K562 (cell line): ENCODE measurements around the gene RNF222. TPM values are rescaled to one million over a fixed set of nuclear protein-coding genes. Genes with fewer than 3 reads are reported as not detected.

Source experiments
- BHLHE40 ChIP-seq: IDR thresholded peaks from 2 replicates; pipeline ENCODE4 v1.6.1; 2011; ENCODE audit warnings: low read length, improper control_type of control experiment
- ELK3 ChIP-seq: fragments of 450-650 bp; formaldehyde crosslinking; IDR thresholded peaks from 2 replicates; pipeline ENCODE4 v1.4.0; 2020; ENCODE audit warnings: mild to moderate bottlenecking
- MAZ ChIP-seq, 2 experiments: fragments of 450-650 bp in 1 of 2; sonication (generic) in 1 of 2; formaldehyde crosslinking; IDR thresholded peaks in 1 of 2; conservative IDR thresholded peaks in 1 of 2; 2 replicates each; pipeline versions ENCODE4 v1.4.0 to v1.5.0; 2020; ENCODE audit warnings: mild to moderate bottlenecking in 1 of 2, missing genetic modification reagents in 1 of 2
- PRDM10 ChIP-seq: fragments of 450-650 bp; IDR thresholded peaks from 2 replicates; pipeline ENCODE4 v1.6.1; 2018; ENCODE audit not compliant: partially characterized antibody
- RB1 ChIP-seq: fragments of 450-650 bp; IDR thresholded peaks from 2 replicates; pipeline ENCODE4 v1.6.1; 2017; ENCODE audit warnings: low read depth, mild to moderate bottlenecking
- RFX7 ChIP-seq: fragments of 250-450 bp; sonication (Bioruptor Pico); IDR thresholded peaks from 2 replicates; pipeline ENCODE4 v1.5.1; 2021; ENCODE audit warnings: mild to moderate bottlenecking
- TCF15 ChIP-seq: fragments of 250-450 bp; sonication (Bioruptor Pico); IDR thresholded peaks from 2 replicates; pipeline ENCODE4 v1.8.0; 2022; ENCODE audit warnings: moderate library complexity, mild to moderate bottlenecking, inconsistent platforms
- ZFPM2 ChIP-seq: fragments of 250-450 bp; sonication (Bioruptor Pico); IDR thresholded peaks from 2 replicates; pipeline ENCODE4 v1.5.1; 2022; ENCODE audit warnings: mild to moderate bottlenecking
- ZNF232 ChIP-seq: sonication (generic); formaldehyde crosslinking; IDR thresholded peaks from 2 replicates; pipeline ENCODE4 v1.8.0; 2022; ENCODE audit warnings: mild to moderate bottlenecking, missing genetic modification reagents
- ZNF316 ChIP-seq: fragments of 450-650 bp; IDR thresholded peaks from 2 replicates; pipeline ENCODE4 v1.6.1; 2016
- ZNF354B ChIP-seq: fragments of 250-450 bp; sonication (Bioruptor Pico); IDR thresholded peaks from 2 replicates; pipeline ENCODE4 v1.4.0; 2020
- ZNF584 ChIP-seq: fragments of 200-800 bp; sonication (Bioruptor generic); IDR thresholded peaks from 2 replicates; pipeline ENCODE4 v1.6.1; 2016; ENCODE audit warnings: low read depth, mild to moderate bottlenecking, missing genetic modification characterization, missing compliant biosample characterization
- polyA plus RNA-seq, 8 experiments: library from polyadenylated mRNA; depleted of rRNA in 4 of 8; stranded (reverse) in 5 of 8; unstranded in 3 of 8; fragments of >200 nt; fragmentation: Nextera tagmentation in 2 of 8; fragmentation: Illumina TruSeq in 1 of 8; extraction: Ambion mirVana in 2 of 8; extraction: Trizol in 1 of 8; gene quantifications; 2 replicates each; pipeline versions ENCODE4 v1.2.1 to v1.2.3, GENCODE V29; 2011 to 2014; ENCODE audit warnings: inconsistent platforms in 1 of 8, missing spikeins in 1 of 8
- total RNA-seq, 7 experiments: library from RNA; depleted of rRNA in 6 of 7; stranded (reverse); fragments of >200 nt in 6 of 7; fragmentation: Illumina TruSeq in 2 of 7; extraction: Trizol in 2 of 7; gene quantifications; 2 replicates each; pipeline versions ENCODE4 v1.2.1 to v1.2.3, GENCODE V29; 2011 to 2021; ENCODE audit warnings: low replicate concordance in 1 of 7
- TF ChIP-seq, protein P1 (sequence below), 2 experiments: fragments of 450-650 bp; conservative IDR thresholded peaks; 2 replicates each; pipeline ENCODE4 v1.6.1; 2017; ENCODE audit warnings: mild to moderate bottlenecking in 2 of 2, moderate library complexity in 2 of 2
- TF ChIP-seq, protein P2 (sequence below), 2 experiments: fragments of 450-650 bp in 1 of 2; sonication (generic) in 1 of 2; formaldehyde crosslinking in 1 of 2; IDR thresholded peaks in 1 of 2; conservative IDR thresholded peaks in 1 of 2; 2 replicates each; pipeline versions ENCODE4 v1.6.1 to v1.8.1; 2016 to 2023; ENCODE audit warnings: mild to moderate bottlenecking in 2 of 2, moderate library complexity in 2 of 2, inconsistent platforms in 1 of 2, missing genetic modification reagents in 1 of 2
- TF ChIP-seq, protein P3 (sequence below): sonication (generic); formaldehyde crosslinking; IDR thresholded peaks from 2 replicates; pipeline ENCODE4 v1.8.0; 2022; ENCODE audit warnings: missing genetic modification reagents, mild to moderate bottlenecking, moderate library complexity, borderline replicate concordance

The RNF222 gene
- total and polyA plus RNA-seq, 9 of the 15 experiments (the other 6 are each of a cell fraction or from before 2014, with no cell fraction given), result not detected

DNA sequence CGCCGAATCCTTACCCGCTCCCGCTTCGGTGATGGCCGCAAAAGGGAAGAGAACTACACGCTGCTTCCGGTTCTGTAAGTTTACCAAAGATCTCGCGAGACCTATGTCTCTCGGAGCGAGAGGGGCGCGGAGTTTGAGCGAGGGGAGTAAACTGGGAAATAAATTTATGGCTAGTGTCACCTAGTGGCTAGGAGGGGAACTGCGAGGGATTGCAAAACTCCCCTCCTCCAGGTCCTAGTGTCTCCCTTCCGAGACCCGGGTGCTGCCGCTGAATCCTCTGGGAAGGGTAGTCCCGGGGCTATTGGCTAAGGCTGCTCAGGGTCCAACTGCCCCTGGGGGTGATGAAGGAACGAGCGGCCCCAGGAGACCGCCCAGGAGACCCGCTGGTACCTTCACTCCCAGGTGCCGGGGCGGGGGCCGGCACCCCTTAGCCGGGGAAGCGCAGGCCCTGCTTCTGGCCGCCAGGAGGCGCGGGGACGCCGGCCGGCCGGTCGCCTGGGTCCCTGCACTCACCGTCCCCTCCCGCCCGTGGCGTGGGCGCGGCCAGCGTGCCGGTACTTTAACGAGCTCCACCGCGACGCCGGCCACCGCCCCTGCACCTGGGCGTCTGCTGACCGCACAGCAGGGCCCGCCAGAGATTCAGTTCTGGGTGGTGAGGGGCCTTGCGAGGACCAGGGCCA lies 14.3 kb downstream of the RNF222 start, which contains the start of gene RPL26 (continued):
- TF ChIP-seq TCF15 (CRISPR knock-in tag), result no peak
- TF ChIP-seq ZNF354B (CRISPR knock-in tag), result no peak
- TF ChIP-seq PRDM10, result peak; percentile 67
- no peak for TF ChIP-seq ZNF584 (CRISPR knock-in tag)
- TF ChIP-seq, protein P1, sequence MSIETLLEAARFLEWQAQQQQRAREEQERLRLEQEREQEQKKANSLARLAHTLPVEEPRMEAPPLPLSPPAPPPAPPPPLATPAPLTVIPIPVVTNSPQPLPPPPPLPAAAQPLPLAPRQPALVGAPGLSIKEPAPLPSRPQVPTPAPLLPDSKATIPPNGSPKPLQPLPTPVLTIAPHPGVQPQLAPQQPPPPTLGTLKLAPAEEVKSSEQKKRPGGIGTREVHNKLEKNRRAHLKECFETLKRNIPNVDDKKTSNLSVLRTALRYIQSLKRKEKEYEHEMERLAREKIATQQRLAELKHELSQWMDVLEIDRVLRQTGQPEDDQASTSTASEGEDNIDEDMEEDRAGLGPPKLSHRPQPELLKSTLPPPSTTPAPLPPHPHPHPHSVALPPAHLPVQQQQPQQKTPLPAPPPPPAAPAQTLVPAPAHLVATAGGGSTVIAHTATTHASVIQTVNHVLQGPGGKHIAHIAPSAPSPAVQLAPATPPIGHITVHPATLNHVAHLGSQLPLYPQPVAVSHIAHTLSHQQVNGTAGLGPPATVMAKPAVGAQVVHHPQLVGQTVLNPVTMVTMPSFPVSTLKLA (conservative IDR thresholded peaks at IDR 0.05), result peak; percentile 81 to 88
- TF ChIP-seq, protein P2, sequence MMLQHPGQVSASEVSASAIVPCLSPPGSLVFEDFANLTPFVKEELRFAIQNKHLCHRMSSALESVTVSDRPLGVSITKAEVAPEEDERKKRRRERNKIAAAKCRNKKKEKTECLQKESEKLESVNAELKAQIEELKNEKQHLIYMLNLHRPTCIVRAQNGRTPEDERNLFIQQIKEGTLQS (IDR thresholded peaks at IDR 0.05), result 0 out of 2 replicates have a peak, but pooled peaks have one; percentile 12
- TF ChIP-seq, protein P2 (CRISPR knock-in tag; conservative IDR thresholded peaks at IDR 0.05), result no peak
- TF ChIP-seq ZNF232 (CRISPR knock-in tag), result no peak
- no peak for TF ChIP-seq ZFPM2
- TF ChIP-seq ZNF316, result no peak
- TF ChIP-seq MAZ (CRISPR knock-in tag; conservative IDR thresholded peaks at IDR 0.05 in 1 of 2, IDR thresholded peaks at IDR 0.05 in 1 of 2), result peak; percentile 95 to 96
- TF ChIP-seq RFX7, result no peak
- TF ChIP-seq RB1, result peak; percentile 67; the same call in 1 of the 2 replicates
- TF ChIP-seq ELK3, result no peak
- TF ChIP-seq, protein P3, sequence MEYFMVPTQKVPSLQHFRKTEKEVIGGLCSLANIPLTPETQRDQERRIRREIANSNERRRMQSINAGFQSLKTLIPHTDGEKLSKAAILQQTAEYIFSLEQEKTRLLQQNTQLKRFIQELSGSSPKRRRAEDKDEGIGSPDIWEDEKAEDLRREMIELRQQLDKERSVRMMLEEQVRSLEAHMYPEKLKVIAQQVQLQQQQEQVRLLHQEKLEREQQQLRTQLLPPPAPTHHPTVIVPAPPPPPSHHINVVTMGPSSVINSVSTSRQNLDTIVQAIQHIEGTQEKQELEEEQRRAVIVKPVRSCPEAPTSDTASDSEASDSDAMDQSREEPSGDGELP (CRISPR knock-in tag), result peak; percentile 62
- peak; percentile 67 for TF ChIP-seq BHLHE40
